SK-N-SH (cell line): ENCODE data around the gene SV2C. TPM values are rescaled to one million over a fixed set of nuclear protein-coding genes. Genes with fewer than 3 reads are reported as not detected.

Experiments
- CTCF ChIA-PET: fragments of 300-600, 350-600 bp; formaldehyde crosslinking; extraction: SDS; loops from one replicate; lab custom pipeline; 2021; lab: Yijun Ruan, JAX
- POLR2A ChIA-PET: fragments of 350-600 bp; sonication (Branson Sonifier 250); formaldehyde crosslinking; extraction: SDS; loops from one replicate; lab custom pipeline; 2020; ENCODE audit warnings: antibody characterized with exemption, inconsistent platforms; lab: Yijun Ruan, JAX
- DNase-seq: peaks from one replicate; pipeline ENCODE4 v3.0.0; 2012
- H2AFZ ChIP-seq: fragments of 200-600 bp; sonication (generic); 2 replicates; pipeline ENCODE4 v1.8.1; 2016; ENCODE audit warnings: antibody characterized with exemption, mild to moderate bottlenecking, low read depth
- H3F3A ChIP-seq: fragments of 200-600 bp; sonication (generic); replicated peaks from 2 replicates; pipeline ENCODE3; 2016; ENCODE audit warnings: antibody characterized with exemption, mild to moderate bottlenecking; ENCODE audit not compliant: insufficient read depth
- H3K27ac ChIP-seq, 2 experiments: fragments of 200-500 bp in 1 of 2; fragments of 200-600 bp in 1 of 2; sonication (Bioruptor generic) in 1 of 2; sonication (generic), shearing (Covaris generic) in 1 of 2; 2 replicates each; pipeline versions ENCODE4 v1.5.1 to v1.6.1; 2014 to 2016; ENCODE audit warnings: low read depth in 2 of 2, inconsistent platforms in 1 of 2, low read length in 1 of 2, mild to moderate bottlenecking in 1 of 2, mixed read lengths in 1 of 2
- H3K27me3 ChIP-seq: fragments of 200-600 bp; sonication (generic), shearing (Covaris generic); 2 replicates; pipeline ENCODE4 v1.6.1; 2016; ENCODE audit warnings: mixed run types; ENCODE audit not compliant: insufficient read depth
- H3K36me3 ChIP-seq, 2 experiments: fragments of 200-500 bp in 1 of 2; fragments of 200-600 bp in 1 of 2; sonication (Bioruptor generic) in 1 of 2; sonication (generic) in 1 of 2; replicated peaks in 1 of 2; 2 replicates each; pipeline versions ENCODE3 to v1.5.1; 2014 to 2016; ENCODE audit warnings: low read length in 1 of 2, mild to moderate bottlenecking in 1 of 2; ENCODE audit not compliant: insufficient read depth in 2 of 2, control insufficient read depth in 1 of 2
- H3K4me1 ChIP-seq, 2 experiments: fragments of 200-500 bp in 1 of 2; fragments of 200-600 bp in 1 of 2; sonication (Bioruptor generic) in 1 of 2; sonication (generic), shearing (Covaris generic) in 1 of 2; 2 replicates each; pipeline versions ENCODE4 v1.5.1 to v1.6.1; 2014 to 2016; ENCODE audit warnings: low read depth in 1 of 2, low read length in 1 of 2, mixed run types in 1 of 2; ENCODE audit not compliant: insufficient read depth in 2 of 2, control insufficient read depth in 1 of 2
- H3K4me2 ChIP-seq: fragments of 200-600 bp; sonication (generic), shearing (Covaris generic); 2 replicates; pipeline ENCODE4 v1.6.1; 2017; ENCODE audit warnings: mixed run types
- H3K4me3 ChIP-seq, 2 experiments: fragments of 200-500 bp in 1 of 2; fragments of 200-600 bp in 1 of 2; sonication (Bioruptor generic) in 1 of 2; sonication (generic), shearing (Covaris generic) in 1 of 2; 2 replicates each; pipeline versions ENCODE4 v1.5.1 to v1.8.1; 2014 to 2016; ENCODE audit warnings: low read depth in 2 of 2, inconsistent platforms in 1 of 2, low read length in 1 of 2, mild to moderate bottlenecking in 1 of 2, mixed read lengths in 1 of 2, moderate library complexity in 1 of 2
- H3K79me2 ChIP-seq: fragments of 200-600 bp; sonication (generic); 2 replicates; pipeline ENCODE4 v1.8.1; 2017; ENCODE audit warnings: mild to moderate bottlenecking; ENCODE audit not compliant: insufficient read depth
- H3K9ac ChIP-seq: fragments of 200-600 bp; sonication (generic); 2 replicates; pipeline ENCODE4 v1.6.1; 2017; ENCODE audit warnings: mixed run types
- H3K9me2 ChIP-seq: fragments of 200-600 bp; sonication (generic); 2 replicates; pipeline ENCODE4 v1.6.1; 2017; ENCODE audit warnings: mixed run types
- H3K9me3 ChIP-seq: fragments of 200-600 bp; sonication (generic); 2 replicates; pipeline ENCODE4 v1.6.1; 2017; ENCODE audit warnings: mixed run types, mild to moderate bottlenecking, moderate library complexity
- H4K20me1 ChIP-seq: fragments of 200-600 bp; sonication (generic); 2 replicates; pipeline ENCODE4 v1.6.1; 2017; ENCODE audit warnings: mild to moderate bottlenecking, mixed run types; ENCODE audit not compliant: insufficient read depth
- CHD2 ChIP-seq: fragments of 150-350 bp; IDR thresholded peaks from 2 replicates; pipeline ENCODE4 v1.6.1; 2018; ENCODE audit warnings: low read length; ENCODE audit not compliant: partially characterized antibody
- GATA2 ChIP-seq: sonication (generic); formaldehyde crosslinking; IDR thresholded peaks from 2 replicates; pipeline ENCODE4 v1.5.0; 2020; ENCODE audit warnings: mild to moderate bottlenecking, missing genetic modification reagents
- MXI1 ChIP-seq: IDR thresholded peaks from 2 replicates; pipeline ENCODE4 v1.6.1; 2012; ENCODE audit warnings: mild to moderate bottlenecking, low read depth, low read length, improper control_type of control experiment
- NRF1 ChIP-seq: IDR thresholded peaks from 2 replicates; pipeline ENCODE4 v1.6.1; 2012; ENCODE audit warnings: low read depth, mild to moderate bottlenecking, low read length
- RXRA ChIP-seq: IDR thresholded peaks from 2 replicates; pipeline ENCODE4 v1.4.0; 2012; ENCODE audit warnings: low read depth, mild to moderate bottlenecking, borderline replicate concordance
- SMC3 ChIP-seq: IDR thresholded peaks from 2 replicates; pipeline ENCODE4 v1.6.1; 2012; ENCODE audit warnings: low read depth, low read length, improper control_type of control experiment
- TAF1 ChIP-seq: IDR thresholded peaks from 2 replicates; pipeline ENCODE4 v1.6.1; 2012; ENCODE audit warnings: low read depth, mild to moderate bottlenecking, low read length, moderate library complexity, borderline replicate concordance
- TCF12 ChIP-seq: IDR thresholded peaks from 2 replicates; pipeline ENCODE4 v1.4.0; 2012
- TEAD4 ChIP-seq: IDR thresholded peaks from 2 replicates; pipeline ENCODE4 v1.4.0; 2012; ENCODE audit warnings: mild to moderate bottlenecking, borderline replicate concordance; ENCODE audit not compliant: insufficient read depth
- ZBTB33 ChIP-seq: IDR thresholded peaks from 2 replicates; pipeline ENCODE4 v1.4.0; 2012; ENCODE audit warnings: low read depth, borderline replicate concordance
- WGBS: methylation state at CpG from one replicate; pipeline ENCODE4 v1.1.6; 2017; ENCODE audit warnings: low lambda C conversion rate; 5-methylcytosine and 5-hydroxymethylcytosine counted together
- polyA plus RNA-seq, 3 experiments: library from polyadenylated mRNA; depleted of rRNA; stranded (reverse); fragments of >200 nt; gene quantifications; 2 replicates each; pipeline ENCODE4 v1.2.3, GENCODE V29; 2012

The SV2C gene
- polyA plus RNA-seq, 1 of the 3 experiments (the other 2 are of a cell fraction): 0.05 TPM

GRCh38 chr5:76351577-76351976, 268.4 kb downstream of the SV2C start (continued):
- TF ChIP-seq ZBTB33 (no peak), GATA2 (CRISPR knock-in tag) (no peak), TAF1 (no peak), SMC3 (no peak)

- Histone ChIP-seq H3K4me2 (no peak overlapping the region), H3K27ac (no peak overlapping the region), H3K79me2 (no peaks in the 10 kb centered on the region), H3K9ac (no peak overlapping the region), H3K27me3 (no peaks in the 10 kb centered on the region), H3K9me3 (no peaks in the 10 kb centered on the region), H3F3A (no peaks in the 10 kb centered on the region), H3K36me3 (no peaks in the 10 kb centered on the region), H4K20me1 (no peaks in the 10 kb centered on the region), H3K9me2 (no peaks in the 10 kb centered on the region), H2AFZ (no peak overlapping the region), H3K4me1 (no peaks in the 10 kb centered on the region), H3K4me3 (no peak overlapping the region)
- 66% methylated on average over 5 of the region's 5 CpGs for WGBS
- DNase-seq: no peak
- CTCF ChIA-PET: no interaction called here
- TF ChIP-seq MXI1: no peak
- no peak for TF ChIP-seq TEAD4
- TF ChIP-seq TAF1: no peak
- TF ChIP-seq CHD2: no peak
- TF ChIP-seq TCF12: no peak
- TF ChIP-seq ZBTB33: no peak
- TF ChIP-seq NRF1: no peak
- TF ChIP-seq RXRA: no peak
- POLR2A ChIA-PET: no interaction called here
Measured at GRCh38 chr5:76356887-76357286, 273.7 kb downstream of the SV2C start.
